Measurements from ENCODE around the gene PALLD. TPM values are rescaled to one million over a fixed set of nuclear protein-coding genes. Genes with fewer than 3 reads are reported as not detected.

Gene PALLD
- total RNA-seq, 1 donor from 2014 or later, result 204 TPM

DNA sequence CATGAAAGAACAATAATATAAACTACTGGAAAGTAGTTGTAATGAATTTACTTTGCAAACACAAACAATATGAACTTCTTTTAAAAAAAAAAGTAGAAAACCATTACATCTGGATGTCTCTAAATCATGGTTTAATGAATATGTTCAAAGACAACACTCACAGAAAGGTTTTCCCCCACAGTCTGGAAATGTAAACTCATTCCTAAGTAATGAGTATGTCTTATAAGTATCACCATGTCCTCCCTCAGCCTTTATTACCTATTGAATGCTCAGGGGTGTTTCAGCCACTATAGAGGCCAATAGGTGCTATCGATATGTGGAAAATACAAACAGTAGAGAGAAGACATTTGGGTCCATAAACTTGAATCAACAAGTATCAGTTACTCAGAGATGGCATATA is 186.7 kb downstream of the PALLD start:
- TF ChIP-seq, protein P1, sequence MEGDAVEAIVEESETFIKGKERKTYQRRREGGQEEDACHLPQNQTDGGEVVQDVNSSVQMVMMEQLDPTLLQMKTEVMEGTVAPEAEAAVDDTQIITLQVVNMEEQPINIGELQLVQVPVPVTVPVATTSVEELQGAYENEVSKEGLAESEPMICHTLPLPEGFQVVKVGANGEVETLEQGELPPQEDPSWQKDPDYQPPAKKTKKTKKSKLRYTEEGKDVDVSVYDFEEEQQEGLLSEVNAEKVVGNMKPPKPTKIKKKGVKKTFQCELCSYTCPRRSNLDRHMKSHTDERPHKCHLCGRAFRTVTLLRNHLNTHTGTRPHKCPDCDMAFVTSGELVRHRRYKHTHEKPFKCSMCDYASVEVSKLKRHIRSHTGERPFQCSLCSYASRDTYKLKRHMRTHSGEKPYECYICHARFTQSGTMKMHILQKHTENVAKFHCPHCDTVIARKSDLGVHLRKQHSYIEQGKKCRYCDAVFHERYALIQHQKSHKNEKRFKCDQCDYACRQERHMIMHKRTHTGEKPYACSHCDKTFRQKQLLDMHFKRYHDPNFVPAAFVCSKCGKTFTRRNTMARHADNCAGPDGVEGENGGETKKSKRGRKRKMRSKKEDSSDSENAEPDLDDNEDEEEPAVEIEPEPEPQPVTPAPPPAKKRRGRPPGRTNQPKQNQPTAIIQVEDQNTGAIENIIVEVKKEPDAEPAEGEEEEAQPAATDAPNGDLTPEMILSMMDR (IDR thresholded peaks at IDR 0.05), result no peak
- Histone ChIP-seq H3K4me3 (no peak overlapping the region), H3K9me3 (no peaks in the 10 kb centered on the region), H3K27me3 (no peaks in the 10 kb centered on the region), H3K36me3 (peaks cover 0 to 6% of the 10 kb centered on the region in 2 donors), H3K4me1 (peaks cover 0 to 6% of the 10 kb centered on the region in 2 donors), H3K27ac (no peak overlapping the region)
- intact Hi-C loops (cut with DNase I), result no loop called here
- no peak for DNase-seq (ENCODE audit: low spot score in 2 of 2)

- Histone ChIP-seq H3K36me3 (peaks cover 0 to 6% of the 10 kb centered on the region in 2 donors), H3K9me3 (no peaks in the 10 kb centered on the region), H3K27ac (no peak overlapping the region), H3K4me3 (no peak overlapping the region), H3K27me3 (no peaks in the 10 kb centered on the region), H3K4me1 (peaks cover 0 to 6% of the 10 kb centered on the region in 2 donors)
- DNase-seq (ENCODE audit: low spot score in 2 of 2), result no peak
- intact Hi-C loops (cut with DNase I), result no loop called here
- TF ChIP-seq, protein P1 (IDR thresholded peaks at IDR 0.05), result no peak
Measured at GRCh38 chr4:168685136-168685809, 188.4 kb downstream of the PALLD start.

GRCh38 chr4:168688584-168688983 is 191.7 kb downstream of the PALLD start:
- Histone ChIP-seq H3K27me3 (no peaks in the 10 kb centered on the region), H3K9me3 (no peaks in the 10 kb centered on the region), H3K27ac (no peak overlapping the region), H3K4me3 (no peak overlapping the region), H3K4me1 (peaks cover 0 to 6% of the 10 kb centered on the region in 2 donors), H3K36me3 (peaks cover 0 to 6% of the 10 kb centered on the region in 2 donors)
- DNase-seq (ENCODE audit: low spot score in 2 of 2), result no peak
- TF ChIP-seq, protein P1 (IDR thresholded peaks at IDR 0.05), result no peak
- intact Hi-C loops (cut with DNase I), result no loop called here

DNA sequence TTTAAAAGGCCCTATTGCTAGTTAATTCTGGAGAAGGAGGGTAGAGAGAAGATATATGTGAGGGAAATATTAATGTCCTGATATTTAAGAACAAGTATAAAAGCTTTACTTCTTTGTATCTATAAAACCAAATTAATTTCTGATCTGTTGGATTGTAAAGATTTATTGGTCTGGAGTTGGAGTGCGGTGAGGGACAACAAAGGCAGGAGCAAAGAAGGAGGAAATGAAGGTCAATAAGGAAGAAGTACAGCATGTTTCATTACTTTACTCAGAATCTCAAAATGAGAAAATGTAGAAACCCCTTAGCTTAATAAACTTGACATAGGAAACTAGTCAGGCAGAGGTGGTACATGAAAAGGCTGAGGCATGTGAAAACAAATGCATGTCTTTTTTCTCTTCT is 192.9 kb downstream of the PALLD start:
- H3K27ac ChIP-seq, result no peak overlapping the region
- intact Hi-C loops (cut with DNase I), result loop anchor here (10.0 kb wide), 1 partner anchor 175 kb away; no protein-coding TSS in a partner anchor
- DNase-seq (ENCODE audit: low spot score in 2 of 2), result no peak
- no peaks in the 10 kb centered on the region for H3K27me3 ChIP-seq
- no peaks in the 10 kb centered on the region for H3K9me3 ChIP-seq
- TF ChIP-seq, protein P1 (IDR thresholded peaks at IDR 0.05), result no peak
- H3K4me1 ChIP-seq, result peaks cover 0 to 6% of the 10 kb centered on the region in 2 donors
- H3K36me3 ChIP-seq, result no peaks in the 10 kb centered on the region
- no peak overlapping the region for H3K4me3 ChIP-seq

DNA sequence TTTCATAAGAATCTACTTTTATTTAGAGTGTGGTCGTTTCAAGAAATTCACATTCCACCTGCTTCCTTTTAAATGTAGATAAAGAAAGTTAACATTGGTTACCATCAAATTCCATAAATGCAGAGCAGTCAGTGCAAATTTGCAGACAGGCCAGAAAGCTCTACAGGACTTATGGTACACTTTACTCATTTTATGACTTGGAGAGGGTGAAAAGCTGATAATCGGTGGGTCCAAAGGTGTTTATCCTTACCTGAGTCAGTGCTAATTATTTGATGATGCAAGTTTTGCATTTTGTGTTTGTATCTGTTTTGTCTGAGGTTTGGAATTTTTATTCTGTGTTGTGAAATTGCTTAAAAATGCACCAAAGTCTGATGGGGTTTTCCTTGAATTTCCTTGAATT is 193.3 kb downstream of the PALLD start:
- Histone ChIP-seq H3K27ac (no peak overlapping the region), H3K4me3 (no peak overlapping the region), H3K4me1 (peaks cover 0 to 6% of the 10 kb centered on the region in 2 donors), H3K27me3 (no peaks in the 10 kb centered on the region), H3K9me3 (no peaks in the 10 kb centered on the region), H3K36me3 (no peaks in the 10 kb centered on the region)
- TF ChIP-seq, protein P1 (IDR thresholded peaks at IDR 0.05), result no peak
- no peak for DNase-seq (ENCODE audit: low spot score in 2 of 2)
- intact Hi-C loops (cut with DNase I), result loop anchor here (10.0 kb wide), 1 partner anchor 175 kb away; no protein-coding TSS in a partner anchor
